ENCODE measurements around the gene CRLF3.
"Not testable (repeated sequence)": the region's sequence is repeated elsewhere in the genome, so short reads cannot be mapped to it uniquely, and the experiment has no call there.

The CRLF3 gene

GRCh38 chr17:30819971-30820705 lies 4.4 kb downstream of the CRLF3 start:
- no peak for TF ChIP-seq TARDBP (IDR thresholded peaks at IDR 0.05)
- CTCF ChIA-PET = interaction anchor here (0.6 kb wide), 2 partner anchors 10 to 227 kb away, joined by 3 to 4 read pairs; no protein-coding TSS in a partner anchor
- POLR2A ChIA-PET = no interaction called here
- DNase-seq (ENCODE audit: extremely low spot score) = no peak

- TF ChIP-seq TARDBP (IDR thresholded peaks at IDR 0.05) = no peak
- no peak for TF ChIP-seq L3MBTL2 (conservative IDR thresholded peaks at IDR 0.05)
- no peak for TF ChIP-seq FOXA1 (IDR thresholded peaks at IDR 0.05)
- no peak for TF ChIP-seq CTBP1 (IDR thresholded peaks at IDR 0.05; ENCODE audit: borderline replicate concordance)
- TF ChIP-seq PKNOX1 (IDR thresholded peaks at IDR 0.05) = no peak
- TF ChIP-seq LEF1 (IDR thresholded peaks at IDR 0.05; ENCODE audit: borderline replicate concordance) = no peak
- no peak for TF ChIP-seq FOXK2 (IDR thresholded peaks at IDR 0.05)
- no peak for TF ChIP-seq BHLHE40 (IDR thresholded peaks at IDR 0.05; ENCODE audit: borderline replicate concordance)
- no peak for TF ChIP-seq SP1 (IDR thresholded peaks at IDR 0.05)
- no peak for TF ChIP-seq ZNF384 (IDR thresholded peaks at IDR 0.05)
- no peak for TF ChIP-seq NFRKB (IDR thresholded peaks at IDR 0.05)
- TF ChIP-seq FOXM1 (IDR thresholded peaks at IDR 0.05; ENCODE audit: borderline replicate concordance) = no peak
- TF ChIP-seq SUZ12 (IDR thresholded peaks at IDR 0.05) = no peak
- TF ChIP-seq HDGF (IDR thresholded peaks at IDR 0.05; ENCODE audit: borderline replicate concordance) = no peak
- no peak for TF ChIP-seq ARNT (IDR thresholded peaks at IDR 0.05)
- TF ChIP-seq ELF4 (IDR thresholded peaks at IDR 0.05) = no peak
- DNase-seq (ENCODE audit: extremely low spot score) = no peak
- CTCF ChIA-PET = no interaction called here
- POLR2A ChIA-PET = interaction anchor here (1.3 kb wide), 1 partner anchor 8 kb away, joined by 3 read pairs; the partner anchor contains the start of gene CRLF3
These were observed 8.3 kb downstream of the CRLF3 start for GRCh38 chr17:30816165-30816564.

- POLR2A ChIA-PET; DNase-seq (ENCODE audit: extremely low spot score); CTCF ChIA-PET: not testable (repeated sequence)
These were observed 9.6 kb downstream of the CRLF3 start for GRCh38 chr17:30814860-30815259.

GRCh38 chr17:30814236-30814635 lies 10.3 kb downstream of the CRLF3 start:
- CTCF ChIA-PET; DNase-seq (ENCODE audit: extremely low spot score); POLR2A ChIA-PET: not testable (repeated sequence)

GRCh38 chr17:30812218-30813177 lies 12.0 kb downstream of the CRLF3 start:
- ChIA-PET POLR2A (interaction anchor here (1.1 kb wide), 1 partner anchor 12 kb away, joined by 3 read pairs; the partner anchor contains the start of gene CRLF3), CTCF (no interaction called here)
- no peak for TF ChIP-seq ZNF384 (IDR thresholded peaks at IDR 0.05)
- no peak for DNase-seq (ENCODE audit: extremely low spot score)

GRCh38 chr17:30809867-30810266 lies 14.6 kb downstream of the CRLF3 start:
- ChIA-PET CTCF (interaction anchor here (0.6 to 1.3 kb wide), 2 partner anchors 10 to 15 kb away, joined by 3 to 5 read pairs; partner anchors contain the start of gene CRLF3), POLR2A (interaction anchor here (3.5 kb wide), 1 partner anchor 15 kb away, joined by 14 read pairs; the partner anchor contains the start of gene CRLF3)
- DNase-seq (ENCODE audit: extremely low spot score) = no peak
- TF ChIP-seq SP1 (IDR thresholded peaks at IDR 0.05) = no peak

- no peak for DNase-seq (ENCODE audit: extremely low spot score)
- ChIA-PET CTCF (no interaction called here), POLR2A (interaction anchor here (3.5 kb wide), 1 partner anchor 16 kb away, joined by 14 read pairs; the partner anchor contains the start of gene CRLF3)
- TF ChIP-seq FOXK2 (IDR thresholded peaks at IDR 0.05) = no peak
- no peak for TF ChIP-seq ZNF384 (IDR thresholded peaks at IDR 0.05)
- TF ChIP-seq ARNT (IDR thresholded peaks at IDR 0.05) = no peak
- TF ChIP-seq CTBP1 (IDR thresholded peaks at IDR 0.05; ENCODE audit: borderline replicate concordance) = no peak
- no peak for TF ChIP-seq TARDBP (IDR thresholded peaks at IDR 0.05)
- no peak for TF ChIP-seq L3MBTL2 (conservative IDR thresholded peaks at IDR 0.05)
- no peak for TF ChIP-seq ELF4 (IDR thresholded peaks at IDR 0.05)
- TF ChIP-seq LEF1 (IDR thresholded peaks at IDR 0.05; ENCODE audit: borderline replicate concordance) = no peak
- TF ChIP-seq FOXA1 (IDR thresholded peaks at IDR 0.05) = no peak
- TF ChIP-seq SP1 (IDR thresholded peaks at IDR 0.05) = no peak
- TF ChIP-seq SUZ12 (IDR thresholded peaks at IDR 0.05) = no peak
- no peak for TF ChIP-seq HDGF (IDR thresholded peaks at IDR 0.05; ENCODE audit: borderline replicate concordance)
- no peak for TF ChIP-seq PKNOX1 (IDR thresholded peaks at IDR 0.05)
- no peak for TF ChIP-seq FOXM1 (IDR thresholded peaks at IDR 0.05; ENCODE audit: borderline replicate concordance)
- no peak for TF ChIP-seq BHLHE40 (IDR thresholded peaks at IDR 0.05; ENCODE audit: borderline replicate concordance)
These were observed 15.7 kb downstream of the CRLF3 start for GRCh38 chr17:30808785-30809286.
